ENCODE measurements around the gene FAM135A. TPM values are rescaled to one million over a fixed set of nuclear protein-coding genes. Genes with fewer than 3 reads are reported as not detected.
"Not testable (repeated sequence)": the region's sequence is repeated elsewhere in the genome, so short reads cannot be mapped to it uniquely, and the experiment has no call there.

FAM135A gene
- total and polyA plus RNA-seq, 9 donors, result 13.7 to 19.7 (median 16.6) TPM

- no peaks in the 10 kb centered on the region for H3K9me3 ChIP-seq (replicated peaks; ENCODE audit: control insufficient read depth, low read depth, low read length)
- H3K27ac ChIP-seq (ENCODE audit: low read length), result no peak overlapping the region
- no peak for DNase-seq
- H3K4me1 ChIP-seq (ENCODE audit: control insufficient read depth, insufficient read depth, low read length), result no peaks in the 10 kb centered on the region
- no CpG with 5 or more reads among the region's 1 CpG for WGBS (ENCODE audit: insufficient coverage)
- H3K36me3 ChIP-seq (ENCODE audit: control insufficient read depth, insufficient read depth, low read length), result no peaks in the 10 kb centered on the region
- no peaks in the 10 kb centered on the region for H3K27me3 ChIP-seq (ENCODE audit: control insufficient read depth, insufficient read depth, low read length)
- H3K4me3 ChIP-seq (ENCODE audit: low read length), result no peak overlapping the region
Observed at GRCh38 chr6:70456735-70457134, 43.4 kb downstream of the FAM135A start.

- no peak for DNase-seq
- Histone ChIP-seq H3K9me3 (replicated peaks; ENCODE audit: control insufficient read depth, low read depth, low read length) (no peaks in the 10 kb centered on the region), H3K36me3 (ENCODE audit: control insufficient read depth, insufficient read depth, low read length) (no peaks in the 10 kb centered on the region), H3K27ac (ENCODE audit: low read length) (no peak overlapping the region), H3K27me3 (ENCODE audit: control insufficient read depth, insufficient read depth, low read length) (no peaks in the 10 kb centered on the region), H3K4me1 (ENCODE audit: control insufficient read depth, insufficient read depth, low read length) (no peaks in the 10 kb centered on the region), H3K4me3 (ENCODE audit: low read length) (no peak overlapping the region)
- no CpG with 5 or more reads among the region's 2 CpGs for WGBS (ENCODE audit: insufficient coverage)
Observed at GRCh38 chr6:70459235-70459634, 45.9 kb downstream of the FAM135A start.

DNA sequence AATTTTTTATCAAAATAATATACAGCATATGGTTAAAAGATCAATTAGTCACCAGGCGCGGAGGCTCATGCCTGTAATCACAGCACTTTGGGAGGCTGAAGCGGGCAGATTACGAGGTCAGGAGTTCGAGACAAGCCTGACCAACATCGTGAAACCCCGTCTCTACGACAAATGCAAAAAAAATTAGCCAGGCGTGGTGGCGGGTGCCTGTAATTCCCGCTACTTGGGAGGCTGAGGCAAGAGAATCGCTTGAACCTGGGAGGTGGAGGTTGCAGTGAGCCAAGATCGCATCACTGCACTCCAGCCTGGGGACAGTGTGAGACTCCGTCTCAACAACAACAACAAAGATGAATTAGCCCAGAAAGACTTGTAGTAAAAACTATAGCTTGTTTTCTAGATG, 46.4 kb downstream of the FAM135A start:
- H3K9me3 ChIP-seq (replicated peaks; ENCODE audit: control insufficient read depth, low read depth, low read length); H3K27me3 ChIP-seq (ENCODE audit: control insufficient read depth, insufficient read depth, low read length); DNase-seq; H3K36me3 ChIP-seq (ENCODE audit: control insufficient read depth, insufficient read depth, low read length); H3K4me3 ChIP-seq (ENCODE audit: low read length); H3K4me1 ChIP-seq (ENCODE audit: control insufficient read depth, insufficient read depth, low read length); H3K27ac ChIP-seq (ENCODE audit: low read length): not testable (repeated sequence)
- WGBS (ENCODE audit: insufficient coverage), result 98% methylated on average over 11 of the region's 14 CpGs

DNA sequence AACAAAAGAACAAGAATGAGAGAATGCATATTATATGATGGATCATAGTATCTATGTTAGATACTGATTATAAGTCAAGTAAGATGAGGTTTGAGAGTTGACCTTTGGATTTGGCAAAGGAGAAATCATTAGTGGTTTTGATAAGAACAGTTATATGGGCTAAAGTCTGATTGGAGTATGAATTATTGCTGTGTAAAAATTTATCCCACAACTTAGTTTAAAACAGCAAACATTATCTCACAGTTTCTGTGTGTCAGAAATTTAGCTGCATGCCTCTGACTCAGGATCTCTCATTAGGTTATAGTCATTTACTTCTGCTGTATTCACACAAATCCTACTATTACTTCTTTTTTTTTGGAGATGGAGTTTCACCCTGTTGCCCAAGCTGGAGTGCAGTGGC, 56.7 kb downstream of the FAM135A start:
- Histone ChIP-seq H3K27ac (ENCODE audit: low read length) (no peak overlapping the region), H3K36me3 (ENCODE audit: control insufficient read depth, insufficient read depth, low read length) (peaks cover 13% of the 10 kb centered on the region), H3K9me3 (replicated peaks; ENCODE audit: control insufficient read depth, low read depth, low read length) (no peaks in the 10 kb centered on the region), H3K27me3 (ENCODE audit: control insufficient read depth, insufficient read depth, low read length) (no peaks in the 10 kb centered on the region), H3K4me3 (ENCODE audit: low read length) (no peak overlapping the region), H3K4me1 (ENCODE audit: control insufficient read depth, insufficient read depth, low read length) (no peaks in the 10 kb centered on the region)
- no peak for DNase-seq

- not testable (repeated sequence) for H3K9me3 ChIP-seq (replicated peaks; ENCODE audit: control insufficient read depth, low read depth, low read length); H3K4me1 ChIP-seq (ENCODE audit: control insufficient read depth, insufficient read depth, low read length); H3K27me3 ChIP-seq (ENCODE audit: control insufficient read depth, insufficient read depth, low read length); H3K4me3 ChIP-seq (ENCODE audit: low read length); DNase-seq; H3K27ac ChIP-seq (ENCODE audit: low read length)
- 100% methylated on average over 2 of the region's 3 CpGs for WGBS (ENCODE audit: insufficient coverage)
- H3K36me3 ChIP-seq (ENCODE audit: control insufficient read depth, insufficient read depth, low read length), result peaks cover 13% of the 10 kb centered on the region
Observed at GRCh38 chr6:70470510-70470909, 57.2 kb downstream of the FAM135A start.

DNA sequence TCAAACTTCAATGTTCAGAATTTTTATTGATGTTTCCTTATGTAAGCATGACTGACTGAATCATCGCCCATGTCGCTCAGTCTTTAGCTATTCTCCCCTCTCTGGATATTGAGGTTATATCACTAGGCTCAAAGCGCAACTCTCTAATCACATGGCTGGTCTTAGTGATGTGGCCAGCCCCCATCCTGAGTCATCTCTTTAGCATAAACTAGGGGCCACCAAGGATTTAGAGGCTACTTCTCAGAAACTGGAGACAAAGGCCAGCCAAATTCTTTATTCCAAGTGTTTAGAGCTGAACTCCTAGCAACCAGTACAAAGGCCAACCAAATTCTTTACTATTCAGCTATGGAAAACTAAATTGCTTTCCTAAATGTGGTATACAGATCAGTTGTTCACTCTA, 61.4 kb downstream of the FAM135A start:
- DNase-seq, result peak; percentile 74
- H3K36me3 ChIP-seq (ENCODE audit: control insufficient read depth, insufficient read depth, low read length), result peaks cover 13% of the 10 kb centered on the region
- WGBS (ENCODE audit: insufficient coverage), result no CpG with 5 or more reads among the region's 3 CpGs

DNA sequence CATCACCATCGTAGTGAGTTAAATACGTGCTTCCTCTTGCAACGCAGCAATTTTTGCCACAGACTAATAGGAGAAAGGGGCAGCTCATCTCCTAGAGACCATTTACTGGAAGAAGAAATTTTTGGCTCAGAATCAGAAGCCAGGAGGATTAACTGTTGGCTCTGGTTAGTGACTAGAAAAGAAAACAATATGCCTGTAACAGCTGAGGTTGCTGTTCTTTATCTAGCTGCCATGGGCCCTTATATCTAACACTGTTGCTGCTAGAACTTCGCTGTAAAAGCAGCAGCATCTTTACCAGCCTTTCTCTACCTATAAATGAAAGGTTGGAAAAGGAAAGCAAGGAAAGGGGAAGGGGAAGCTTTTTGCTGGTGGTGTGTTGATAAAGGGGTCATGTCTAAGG, 65.9 kb downstream of the FAM135A start:
- peaks cover 1% of the 10 kb centered on the region for H3K36me3 ChIP-seq (ENCODE audit: control insufficient read depth, insufficient read depth, low read length)
- no CpG with 5 or more reads among the region's 4 CpGs for WGBS (ENCODE audit: insufficient coverage)
- DNase-seq, result peak; percentile 65

More for the DNA sequence above, 61.4 kb downstream of the FAM135A start:
- H3K27me3 ChIP-seq (ENCODE audit: control insufficient read depth, insufficient read depth, low read length), result no peaks in the 10 kb centered on the region
- no peaks in the 10 kb centered on the region for H3K9me3 ChIP-seq (replicated peaks; ENCODE audit: control insufficient read depth, low read depth, low read length)
- no peak overlapping the region for H3K4me3 ChIP-seq (ENCODE audit: low read length)
- no peak overlapping the region for H3K27ac ChIP-seq (ENCODE audit: low read length)
- no peaks in the 10 kb centered on the region for H3K4me1 ChIP-seq (ENCODE audit: control insufficient read depth, insufficient read depth, low read length)

GRCh38 chr6:70486638-70487037, 73.3 kb downstream of the FAM135A start:
- not testable (repeated sequence) for H3K9me3 ChIP-seq (replicated peaks; ENCODE audit: control insufficient read depth, low read depth, low read length); H3K4me1 ChIP-seq (ENCODE audit: control insufficient read depth, insufficient read depth, low read length); H3K36me3 ChIP-seq (ENCODE audit: control insufficient read depth, insufficient read depth, low read length); H3K4me3 ChIP-seq (ENCODE audit: low read length); H3K27me3 ChIP-seq (ENCODE audit: control insufficient read depth, insufficient read depth, low read length); DNase-seq; H3K27ac ChIP-seq (ENCODE audit: low read length)
- WGBS (ENCODE audit: insufficient coverage), result no CpG with 5 or more reads among the region's 9 CpGs

More for the DNA sequence above, 65.9 kb downstream of the FAM135A start:
- Histone ChIP-seq H3K27me3 (ENCODE audit: control insufficient read depth, insufficient read depth, low read length) (no peaks in the 10 kb centered on the region), H3K4me3 (ENCODE audit: low read length) (no peak overlapping the region), H3K4me1 (ENCODE audit: control insufficient read depth, insufficient read depth, low read length) (peaks cover 2% of the 10 kb centered on the region), H3K27ac (ENCODE audit: low read length) (no peak overlapping the region), H3K9me3 (replicated peaks; ENCODE audit: control insufficient read depth, low read depth, low read length) (no peaks in the 10 kb centered on the region)

DNA sequence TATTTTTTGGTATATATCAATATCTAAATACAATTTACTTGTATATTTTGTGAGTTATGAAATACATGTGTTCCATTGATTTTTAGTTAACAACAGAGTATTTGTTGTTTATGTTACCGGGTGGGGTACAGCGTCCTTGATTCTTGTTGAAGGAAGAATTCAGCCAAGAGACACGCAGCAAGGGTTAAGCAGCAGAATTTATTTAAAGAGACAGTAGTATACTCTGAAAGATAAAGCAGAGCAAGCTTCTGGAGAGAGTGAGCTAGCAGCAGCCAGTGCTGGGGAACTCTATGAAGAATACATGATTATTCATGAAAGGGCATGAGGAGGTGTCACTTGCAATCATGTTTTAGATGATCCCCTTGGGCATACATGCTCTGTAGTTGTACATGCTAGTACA, 76.1 kb downstream of the FAM135A start:
- no peak overlapping the region for H3K27ac ChIP-seq (ENCODE audit: low read length)
- H3K4me1 ChIP-seq (ENCODE audit: control insufficient read depth, insufficient read depth, low read length), result no peaks in the 10 kb centered on the region
- H3K4me3 ChIP-seq (ENCODE audit: low read length), result no peak overlapping the region
- H3K36me3 ChIP-seq (ENCODE audit: control insufficient read depth, insufficient read depth, low read length), result peaks cover 2% of the 10 kb centered on the region
- H3K9me3 ChIP-seq (replicated peaks; ENCODE audit: control insufficient read depth, low read depth, low read length), result no peaks in the 10 kb centered on the region
- no peaks in the 10 kb centered on the region for H3K27me3 ChIP-seq (ENCODE audit: control insufficient read depth, insufficient read depth, low read length)
- no peak for DNase-seq
- WGBS (ENCODE audit: insufficient coverage), result 56% methylated on average over 3 of the region's 3 CpGs

DNA sequence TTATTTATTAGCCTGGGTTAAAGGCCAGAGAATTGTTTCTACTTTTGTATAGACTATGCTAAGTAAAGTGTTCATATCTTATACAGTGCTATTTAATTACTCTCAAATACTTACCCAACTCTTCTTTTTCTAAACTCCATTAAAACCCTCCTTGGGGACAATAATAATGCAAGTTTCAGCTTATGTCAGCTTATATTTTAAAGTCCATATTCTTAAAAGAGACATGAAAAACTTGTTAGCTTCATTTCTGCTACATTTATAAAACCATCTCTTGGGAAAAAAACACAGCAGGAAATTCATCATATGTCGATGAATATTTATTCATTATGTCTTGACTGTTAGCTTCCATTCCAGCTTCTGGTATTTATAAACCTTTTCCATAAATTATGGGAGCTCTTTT, 81.5 kb downstream of the FAM135A start:
- no peaks in the 10 kb centered on the region for H3K36me3 ChIP-seq (ENCODE audit: control insufficient read depth, insufficient read depth, low read length)
- no peaks in the 10 kb centered on the region for H3K9me3 ChIP-seq (replicated peaks; ENCODE audit: control insufficient read depth, low read depth, low read length)
- no peak overlapping the region for H3K4me3 ChIP-seq (ENCODE audit: low read length)

GRCh38 chr6:70495790-70496189, 82.5 kb downstream of the FAM135A start:
- H3K27me3 ChIP-seq (ENCODE audit: control insufficient read depth, insufficient read depth, low read length); H3K9me3 ChIP-seq (replicated peaks; ENCODE audit: control insufficient read depth, low read depth, low read length); H3K4me3 ChIP-seq (ENCODE audit: low read length); H3K27ac ChIP-seq (ENCODE audit: low read length); H3K4me1 ChIP-seq (ENCODE audit: control insufficient read depth, insufficient read depth, low read length); H3K36me3 ChIP-seq (ENCODE audit: control insufficient read depth, insufficient read depth, low read length); DNase-seq: not testable (repeated sequence)
- WGBS (ENCODE audit: insufficient coverage), result no CpG with 5 or more reads among the region's 3 CpGs

More for the DNA sequence above, 81.5 kb downstream of the FAM135A start:
- no peaks in the 10 kb centered on the region for H3K4me1 ChIP-seq (ENCODE audit: control insufficient read depth, insufficient read depth, low read length)
- no peak for DNase-seq
- H3K27ac ChIP-seq (ENCODE audit: low read length), result no peak overlapping the region
- no peaks in the 10 kb centered on the region for H3K27me3 ChIP-seq (ENCODE audit: control insufficient read depth, insufficient read depth, low read length)
- no CpG with 5 or more reads among the region's 1 CpG for WGBS (ENCODE audit: insufficient coverage)

Data from muscle of leg (tissue), 11 donors.